Astrocyte (in vitro differentiated cells and primary cell): ENCODE measurements around the gene POLR3G.

Experiments used
- CTCF ChIP-seq: IDR thresholded peaks from 2 replicates; pipeline ENCODE4 v1.5.1; 2011; ENCODE audit warnings: low read depth, mild to moderate bottlenecking, inconsistent platforms, low read length, moderate library complexity; ENCODE audit not compliant: insufficient read depth
- EZH2 ChIP-seq: IDR thresholded peaks from 2 replicates; pipeline ENCODE4 v1.6.1; 2012; ENCODE audit warnings: mild to moderate bottlenecking, low read length, inconsistent platforms; ENCODE audit not compliant: insufficient read depth

DNA sequence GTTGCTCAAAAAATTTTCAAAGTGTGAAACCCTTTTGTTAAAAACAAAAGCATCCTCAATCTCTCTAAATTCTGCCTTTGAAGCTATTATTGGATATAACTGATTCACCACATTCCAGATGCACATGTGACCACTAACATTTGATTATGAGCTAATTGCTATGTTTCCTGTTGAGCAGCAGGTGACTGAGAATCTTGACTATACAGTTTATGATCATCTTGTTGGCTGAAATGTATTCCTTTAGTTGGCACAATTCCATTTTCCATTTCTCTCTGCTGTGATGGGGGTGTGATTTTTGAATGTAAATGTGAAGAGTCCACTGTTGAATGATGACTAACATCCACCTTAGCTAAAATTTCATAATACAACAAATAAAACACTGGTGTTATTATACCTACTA lies 44.0 kb downstream of the POLR3G start:
- TF ChIP-seq CTCF (no peak), EZH2 (no peak)
